LoVo (cell line): Measurements from ENCODE around the gene LIME1.

Source experiments
- DNase-seq: peaks from one replicate; pipeline ENCODE4 v3.0.0-alpha.2; 2016; ENCODE audit warnings: low spot score

Gene LIME1

DNA sequence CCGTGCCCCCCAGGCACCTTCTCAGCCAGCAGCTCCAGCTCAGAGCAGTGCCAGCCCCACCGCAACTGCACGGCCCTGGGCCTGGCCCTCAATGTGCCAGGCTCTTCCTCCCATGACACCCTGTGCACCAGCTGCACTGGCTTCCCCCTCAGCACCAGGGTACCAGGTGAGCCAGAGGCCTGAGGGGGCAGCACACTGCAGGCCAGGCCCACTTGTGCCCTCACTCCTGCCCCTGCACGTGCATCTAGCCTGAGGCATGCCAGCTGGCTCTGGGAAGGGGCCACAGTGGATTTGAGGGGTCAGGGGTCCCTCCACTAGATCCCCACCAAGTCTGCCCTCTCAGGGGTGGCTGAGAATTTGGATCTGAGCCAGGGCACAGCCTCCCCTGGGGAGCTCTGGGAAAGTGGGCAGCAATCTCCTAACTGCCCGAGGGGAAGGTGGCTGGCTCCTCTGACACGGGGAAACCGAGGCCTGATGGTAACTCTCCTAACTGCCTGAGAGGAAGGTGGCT lies 39.1 kb upstream of the LIME1 start:
- DNase-seq, result no peak

GRCh38 chr20:63697868-63698545 lies 38.5 kb upstream of the LIME1 start:
- no peak for DNase-seq

DNA sequence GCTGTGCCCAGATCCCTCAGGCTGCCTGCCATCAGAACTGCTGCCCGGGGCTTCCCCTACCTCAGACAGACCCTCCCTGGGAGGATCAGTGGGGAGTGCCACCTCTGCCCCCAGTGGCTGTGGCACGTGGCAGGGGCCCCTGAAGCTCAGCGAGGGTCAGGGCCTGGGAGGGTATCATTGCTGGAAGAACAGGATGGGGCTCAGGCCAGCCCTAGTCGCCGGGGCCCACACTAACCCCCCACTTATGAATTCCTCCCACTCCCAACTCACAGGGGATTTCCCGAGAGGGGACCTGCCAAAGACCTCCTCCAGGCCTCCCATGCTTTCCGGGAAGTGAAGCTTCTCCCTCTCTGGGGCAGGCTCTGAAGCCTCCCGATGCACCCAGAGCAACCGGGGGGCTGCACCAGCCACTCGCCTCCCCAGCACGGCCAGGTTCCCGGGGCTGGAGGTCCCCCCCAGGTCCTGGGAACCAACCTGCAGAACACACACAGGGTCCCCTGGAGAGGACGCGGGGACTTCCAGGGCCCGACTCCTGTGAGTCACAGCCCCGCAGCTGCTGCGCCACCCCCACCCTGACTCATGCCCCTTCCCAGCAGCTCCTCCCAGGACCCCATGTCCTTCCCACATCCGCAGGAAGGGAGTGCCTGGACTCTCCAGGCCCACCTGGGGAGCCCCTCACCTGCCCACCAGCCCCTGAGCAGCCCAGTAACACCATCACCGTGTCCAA lies 37.6 kb upstream of the LIME1 start:
- no peak for DNase-seq

DNA sequence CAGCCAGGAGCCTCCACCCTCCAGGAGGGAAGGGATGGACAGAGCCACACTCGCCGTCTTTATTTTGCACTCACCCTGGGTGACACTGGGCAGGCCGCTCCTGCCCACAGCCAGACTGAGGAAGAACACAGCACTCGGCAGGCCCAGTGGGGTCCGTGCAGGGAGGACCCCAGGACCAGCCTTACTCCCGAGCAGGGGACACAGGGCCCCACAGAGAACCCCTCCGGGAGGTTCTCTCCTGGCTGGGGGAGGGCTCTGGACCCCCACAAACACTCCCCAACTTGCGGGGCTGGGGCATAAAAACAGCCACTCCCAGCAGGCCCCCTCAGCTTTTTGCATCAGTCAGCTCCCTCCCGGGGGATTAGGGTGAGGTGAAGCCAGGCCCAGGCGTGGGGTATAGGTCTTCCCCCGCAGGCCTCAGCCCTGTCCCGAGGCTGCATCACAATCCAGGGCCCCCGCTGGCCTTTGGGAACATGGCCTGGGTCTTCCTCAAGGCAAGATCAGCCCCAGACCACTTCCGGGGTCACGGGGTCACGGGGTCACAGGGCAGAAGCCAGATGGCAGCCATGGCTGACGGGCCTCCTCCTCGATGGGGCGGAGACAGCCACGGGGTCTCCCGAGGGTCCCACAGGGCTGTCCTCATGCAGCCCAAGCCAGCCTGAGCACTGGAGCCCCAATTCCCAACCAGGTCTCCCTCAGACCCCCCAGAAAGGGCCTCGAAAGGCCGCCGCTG lies 36.8 kb upstream of the LIME1 start:
- no peak for DNase-seq

DNA sequence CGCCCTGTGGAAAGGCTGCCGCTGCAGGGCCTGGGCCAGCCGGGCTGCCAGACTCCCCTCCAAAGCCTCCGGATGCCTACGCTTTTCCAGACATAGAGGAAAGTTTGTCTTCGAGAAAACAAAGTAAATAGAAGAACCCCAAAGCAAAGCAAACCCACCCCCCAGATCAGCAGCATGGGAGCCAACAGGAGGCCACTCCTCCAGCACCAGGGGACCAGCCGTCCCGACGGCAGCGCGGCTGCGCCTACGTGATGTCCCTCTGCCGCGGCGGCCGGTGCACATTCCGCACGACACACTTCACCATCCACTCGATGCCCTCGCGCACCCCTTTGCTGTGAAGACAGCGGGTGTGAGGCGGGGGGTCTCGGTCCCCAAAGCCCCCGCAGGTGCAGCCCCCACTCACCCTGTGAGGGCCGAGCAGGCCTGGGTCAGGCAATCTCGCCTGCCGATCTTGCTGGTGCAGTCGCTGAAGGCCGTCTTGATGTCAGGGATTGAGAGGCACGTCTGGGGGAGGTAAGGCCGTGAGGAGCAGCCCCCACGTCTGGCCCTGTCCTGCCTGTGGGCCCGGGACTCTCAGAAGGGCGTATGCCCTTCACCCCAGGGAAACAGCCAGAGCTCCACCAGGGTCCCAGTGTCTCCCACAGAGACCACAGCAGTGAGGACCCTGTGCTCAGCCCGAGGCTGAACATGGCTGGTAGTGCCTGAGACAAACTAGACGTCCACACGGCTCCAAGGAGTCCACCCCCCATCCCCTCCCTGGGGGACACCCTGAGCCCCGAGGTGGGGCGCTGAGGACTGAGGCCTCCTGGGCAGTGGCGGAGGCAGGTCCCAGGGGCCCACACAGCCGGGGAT lies 36.0 kb upstream of the LIME1 start:
- DNase-seq, result no peak

GRCh38 chr20:63701051-63701328 lies 35.5 kb upstream of the LIME1 start:
- no peak for DNase-seq

- no peak for DNase-seq
These were observed 35.0 kb upstream of the LIME1 start for GRCh38 chr20:63701329-63702035.

DNA sequence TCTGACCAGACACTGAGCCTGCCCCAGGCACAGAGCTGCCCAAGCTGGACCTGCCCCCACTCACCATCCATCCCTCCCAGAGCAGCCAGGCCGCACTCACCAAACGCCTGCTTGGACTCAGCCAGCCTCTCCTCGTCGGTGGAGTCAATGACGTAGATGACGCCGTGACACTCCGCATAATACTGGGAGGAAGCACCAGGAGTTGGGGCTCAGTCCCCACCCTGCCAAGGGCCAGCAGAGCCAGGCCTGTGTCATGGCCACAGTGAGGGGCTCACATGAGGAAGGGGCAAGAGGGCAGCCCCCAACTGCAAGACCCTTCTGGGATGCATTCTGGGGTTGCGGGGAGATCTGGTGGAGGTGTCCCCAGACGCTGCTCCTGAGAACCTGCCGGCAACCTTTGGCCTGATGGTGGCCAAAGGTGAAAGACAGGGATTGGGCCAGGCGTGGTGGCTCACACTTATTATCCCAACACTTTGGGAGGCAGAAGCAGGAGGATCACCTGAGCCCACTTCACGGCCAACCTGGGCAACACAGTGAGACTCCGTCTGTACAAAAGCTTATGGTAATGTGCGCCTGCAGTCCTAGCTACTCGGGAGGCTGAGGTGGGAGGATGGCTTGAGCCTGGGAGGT lies 34.3 kb upstream of the LIME1 start:
- DNase-seq, result no peak

DNA sequence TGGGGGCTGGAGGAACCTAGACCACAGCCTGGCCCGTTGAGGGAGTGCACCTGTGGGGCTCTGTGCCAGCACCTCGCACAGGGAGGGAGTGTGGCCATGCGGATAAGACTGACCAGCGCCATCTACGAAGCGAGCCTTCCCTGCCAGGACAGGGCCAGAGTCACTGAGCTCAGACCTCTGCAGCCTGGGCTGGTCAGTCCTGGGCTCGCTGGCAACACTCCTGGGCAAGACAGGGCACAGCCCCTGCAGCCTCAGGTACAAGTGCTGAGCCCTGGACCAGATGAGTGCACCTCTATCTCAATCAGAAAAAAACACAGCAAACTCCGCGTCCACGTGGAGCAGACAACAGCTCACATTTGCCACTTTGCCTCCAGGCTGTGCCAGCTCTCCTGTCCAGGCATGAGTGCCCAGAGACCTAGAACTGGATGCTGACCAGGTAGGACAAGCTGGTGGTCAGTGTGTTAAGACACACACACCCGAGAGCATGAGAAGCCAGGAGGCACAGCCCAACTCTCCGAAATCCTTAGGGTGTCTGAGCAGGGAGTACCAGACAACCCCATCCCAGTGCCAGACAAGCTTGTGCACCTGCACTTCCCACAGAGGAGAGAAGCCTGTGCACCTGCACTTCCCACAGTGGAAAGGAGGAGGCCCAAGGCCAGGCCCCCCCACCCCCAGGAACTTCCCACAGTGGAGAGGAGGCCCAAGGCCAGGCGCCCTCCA lies 33.6 kb upstream of the LIME1 start:
- DNase-seq, result no peak

- no peak for DNase-seq
These were observed 32.9 kb upstream of the LIME1 start for GRCh38 chr20:63703471-63703975.

DNA sequence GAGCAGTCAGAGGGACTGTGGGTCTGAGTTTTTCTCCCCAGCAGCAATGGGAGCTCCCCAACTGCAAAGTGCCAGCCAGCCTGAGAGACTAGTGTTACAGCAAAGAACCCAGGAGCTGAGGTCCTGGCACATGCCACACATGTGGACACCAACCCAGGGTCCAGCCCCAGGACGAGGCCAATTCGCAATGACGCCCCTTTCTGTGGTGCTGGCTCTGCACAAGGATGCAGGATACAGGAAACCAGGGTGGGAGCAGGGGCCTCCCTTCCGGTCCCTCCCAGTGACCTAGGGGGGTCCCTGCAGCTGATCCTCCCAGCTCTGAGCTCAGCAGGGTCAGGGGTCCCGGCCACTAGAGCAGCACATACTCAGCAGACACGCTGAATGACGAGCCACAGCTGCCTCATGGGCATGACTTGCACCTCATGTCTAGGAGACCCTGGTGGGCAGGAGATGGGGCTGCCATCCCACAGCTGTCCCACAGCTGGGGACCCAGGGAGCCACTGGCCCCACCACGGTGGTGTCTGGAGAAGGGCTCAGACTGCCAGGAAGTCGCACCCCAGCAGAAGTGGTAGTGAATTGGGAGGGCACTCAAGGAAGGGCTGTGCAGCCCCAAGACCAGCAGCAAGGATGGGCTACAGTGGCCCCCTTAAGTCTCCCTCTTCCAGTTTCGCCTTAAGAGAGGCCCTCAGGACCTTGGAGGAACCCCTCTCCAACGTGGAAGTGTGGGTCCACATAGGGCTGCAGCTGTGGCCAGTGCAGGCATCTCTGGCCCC lies 32.3 kb upstream of the LIME1 start:
- no peak for DNase-seq

DNA sequence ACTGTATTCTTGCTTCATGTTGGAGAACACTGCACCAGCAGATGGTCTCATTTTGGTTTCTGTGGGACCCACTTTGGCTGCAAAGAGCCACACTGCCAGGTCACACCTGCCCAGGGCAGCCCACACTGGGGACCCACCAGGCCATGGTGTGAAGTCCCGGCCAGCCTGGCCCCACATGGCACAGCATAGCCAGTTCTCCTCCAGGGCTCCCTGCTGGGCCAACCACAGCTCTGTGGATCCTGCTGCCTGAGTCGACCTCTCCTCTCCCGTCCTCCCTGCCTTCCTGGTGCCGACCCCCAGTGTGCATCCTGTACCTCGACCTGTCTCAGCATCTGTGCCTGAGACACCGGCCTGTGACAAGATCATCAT lies 31.7 kb upstream of the LIME1 start:
- no peak for DNase-seq

DNA sequence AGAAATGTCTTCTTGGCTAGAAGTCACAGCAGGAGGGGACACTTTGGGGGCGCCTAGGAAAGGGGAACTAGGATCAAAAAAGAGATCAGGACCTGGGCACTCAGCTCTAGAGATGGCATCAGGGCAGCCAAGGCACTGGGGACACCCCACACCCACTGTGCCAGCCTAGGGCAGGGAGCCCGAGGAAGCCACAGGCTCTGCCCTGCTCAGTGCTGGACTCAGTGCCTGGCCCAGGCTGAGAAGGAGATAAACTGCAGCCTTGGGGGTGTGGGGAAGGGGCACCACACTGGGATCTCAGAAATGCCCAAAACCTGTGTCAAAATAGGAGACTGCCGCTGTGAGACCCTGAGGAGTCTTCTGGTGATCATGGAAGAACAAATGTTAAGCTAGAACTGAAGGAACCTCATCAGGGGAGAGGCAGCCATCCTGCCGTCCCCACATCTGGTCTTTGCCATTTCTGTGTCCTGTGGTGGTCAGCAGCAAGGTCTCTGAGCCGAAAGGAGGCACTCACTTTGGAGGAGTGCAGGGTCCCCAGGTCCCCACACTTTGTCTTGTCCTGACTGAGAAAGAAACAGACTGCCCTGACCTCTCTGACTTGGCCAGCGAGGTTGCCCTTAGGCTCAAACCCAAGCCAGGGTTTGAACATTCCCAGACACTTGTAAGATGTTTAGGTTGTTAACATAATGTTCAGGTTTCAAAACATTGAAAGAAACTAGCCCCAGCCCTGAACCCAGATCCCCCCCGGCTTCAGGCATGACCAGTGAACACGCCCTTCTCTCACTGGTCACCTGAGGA lies 31.0 kb upstream of the LIME1 start:
- no peak for DNase-seq

DNA sequence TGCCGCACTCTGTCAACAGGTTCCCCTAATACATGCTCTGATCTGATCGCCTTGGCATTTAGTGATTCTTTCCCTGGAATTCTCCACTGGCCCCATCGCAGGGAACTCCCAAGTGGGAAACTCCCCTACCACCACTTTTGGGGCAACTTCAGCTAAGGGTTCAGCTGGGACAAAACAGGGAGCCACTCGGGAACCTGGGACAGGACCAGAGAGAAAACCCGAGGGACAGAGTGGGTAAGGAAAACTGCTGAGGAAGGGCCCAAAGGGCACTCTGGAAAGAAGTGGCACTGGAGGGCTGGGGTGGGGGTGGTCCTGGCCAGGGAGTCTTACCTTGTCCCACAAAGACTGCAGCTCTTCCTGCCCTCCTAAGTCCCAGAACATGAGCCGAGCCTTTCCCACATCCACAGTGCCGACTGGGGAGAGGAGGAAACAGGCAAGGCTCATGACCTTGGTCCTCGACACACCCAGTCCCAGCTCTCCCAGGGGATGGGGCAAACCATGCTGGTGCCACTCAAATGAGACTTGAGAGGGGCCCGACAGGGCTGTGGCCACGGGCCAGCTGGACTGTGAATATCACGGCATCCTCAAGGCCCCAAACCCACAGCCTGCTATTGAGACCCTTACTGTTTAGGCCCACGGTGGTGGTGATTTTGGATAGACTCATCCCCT lies 30.3 kb upstream of the LIME1 start:
- DNase-seq, result no peak

GRCh38 chr20:63706852-63707557 lies 29.5 kb upstream of the LIME1 start:
- peak; percentile 53 for DNase-seq

DNA sequence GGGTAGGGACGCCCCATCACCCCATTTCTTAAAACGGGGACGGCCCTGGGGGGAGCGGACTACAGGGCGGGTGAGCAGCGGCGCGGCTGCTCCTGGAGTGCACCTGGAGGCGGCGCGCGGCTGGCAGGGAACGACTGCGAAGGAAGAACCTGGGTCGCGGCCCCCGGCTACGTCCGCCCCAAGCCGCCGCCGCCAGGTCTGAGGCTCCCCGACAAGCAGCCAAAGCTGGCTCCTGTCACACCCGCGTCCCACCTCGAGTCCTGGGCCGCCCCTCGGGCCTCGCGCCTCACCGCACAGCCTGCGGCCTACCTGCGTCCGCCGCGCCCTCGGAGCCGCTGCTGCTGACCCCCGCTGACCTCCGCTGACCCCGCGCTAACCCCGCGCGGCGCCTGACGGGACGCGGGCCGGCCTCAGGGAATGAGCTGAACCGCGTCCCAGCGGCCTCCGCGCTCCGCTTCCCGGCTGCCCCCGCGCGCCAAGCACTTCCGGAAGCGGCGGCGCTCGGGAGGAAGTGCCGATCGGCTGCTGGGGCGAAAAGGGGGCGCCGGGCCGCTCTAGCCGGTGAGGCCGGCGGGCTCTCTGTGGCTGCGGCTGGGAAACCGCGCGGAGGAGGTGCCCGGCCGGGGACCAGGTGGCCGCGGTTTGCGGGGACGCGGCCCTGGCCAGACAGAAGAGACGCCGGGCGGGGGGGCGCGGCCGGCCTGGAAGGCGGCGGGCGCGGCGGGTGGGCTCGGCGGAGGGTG lies 28.7 kb upstream of the LIME1 start, which contains the start of the genes ARFRP1 and ZGPAT:
ARFRP1 (minus strand) TSS at position 419 of the 743 bp plus-strand sequence. CDS start 885 bp downstream, outside the sequence.
ZGPAT (plus strand) TSS at position 482 of the 743 bp plus-strand sequence. CDS start 542 bp downstream, outside the sequence.
- DNase-seq, result peak; percentile 83
